Lower lobe of right lung (tissue), 2 donors: ENCODE results near the gene CCDC88B. TPM values are rescaled to one million over a fixed set of nuclear protein-coding genes. Genes with fewer than 3 reads are reported as not detected.

Experiments
- ATAC-seq, 2 donors: fragments of 200-7000 bp; cut with Tn5 transposase; one replicate each; pipeline ENCODE4 v1.9.1; 2020 to 2022; ENCODE audit warnings: mild to moderate bottlenecking in 2 of 2, moderate library complexity in 2 of 2
- DNase-seq: peaks from one replicate; pipeline ENCODE4 v3.0.0-alpha.2; 2020
- H3K27ac ChIP-seq: fragments of 200-600 bp; one replicate; pipeline ENCODE4 v1.8.0; 2022
- H3K27me3 ChIP-seq: fragments of 200-600 bp; one replicate; pipeline ENCODE4 v1.8.0; 2022; ENCODE audit warnings: low read depth
- H3K36me3 ChIP-seq: fragments of 200-600 bp; one replicate; pipeline ENCODE4 v1.8.0; 2022; ENCODE audit warnings: mild to moderate bottlenecking
- H3K4me1 ChIP-seq: fragments of 200-600 bp; one replicate; pipeline ENCODE4 v1.8.0; 2022
- H3K4me3 ChIP-seq: fragments of 200-600 bp; one replicate; pipeline ENCODE4 v1.8.0; 2022; ENCODE audit warnings: mild to moderate bottlenecking
- H3K9me3 ChIP-seq: fragments of 200-600 bp; one replicate; pipeline ENCODE4 v1.8.0; 2022
- CTCF ChIP-seq: fragments of 200-600 bp; IDR thresholded peaks from one replicate; pipeline ENCODE4 v1.8.0; 2022; ENCODE audit warnings: antibody characterized with exemption, mild to moderate bottlenecking
- intact Hi-C: fragments of 100-400 bp; cut with DNase I; formaldehyde crosslinking; loops from one replicate; pipeline ENCODE4 v1.11.0; 2022
- total RNA-seq: library from RNA; stranded (reverse); fragmentation: NEBNext Ultra II Directional; extraction: Animal tissue kit (Norgen Biotek cat#: 25700); gene quantifications from one replicate; pipeline ENCODE4 v1.2.1, GENCODE V29; 2021
- donor health status: DM: no; HTN: yes; CAD: no; lungs with severe emphysema.

CCDC88B gene
- total RNA-seq, 1 donor from 2014 or later: 40.0 TPM

- no peak for TF ChIP-seq CTCF
- no peak for DNase-seq
- H3K27ac ChIP-seq: no peak overlapping the region
- H3K4me3 ChIP-seq: no peak overlapping the region
- no peak for ATAC-seq
- no peaks in the 10 kb centered on the region for H3K9me3 ChIP-seq
- intact Hi-C loops: no loop called here
- H3K27me3 ChIP-seq: no peaks in the 10 kb centered on the region
- no peaks in the 10 kb centered on the region for H3K36me3 ChIP-seq
- peaks cover 33% of the 10 kb centered on the region for H3K4me1 ChIP-seq
Observed at GRCh38 chr11:64337538-64338249, 2.3 kb upstream of the CCDC88B start.

- H3K36me3 ChIP-seq: peaks cover 6% of the 10 kb centered on the region
- DNase-seq: no peak
- intact Hi-C loops: no loop called here
- H3K4me1 ChIP-seq: peaks cover 38% of the 10 kb centered on the region
- no peaks in the 10 kb centered on the region for H3K27me3 ChIP-seq
- no peak overlapping the region for H3K4me3 ChIP-seq
- no peak for TF ChIP-seq CTCF
- no peak for ATAC-seq
- H3K9me3 ChIP-seq: no peaks in the 10 kb centered on the region
- H3K27ac ChIP-seq: no peak overlapping the region
Observed at GRCh38 chr11:64338716-64339115, 1.3 kb upstream of the CCDC88B start.

GRCh38 chr11:64339286-64339685, 718 bp upstream of the CCDC88B start:
- peak overlapping the region; percentile 48 for H3K4me3 ChIP-seq
- H3K27me3 ChIP-seq: no peaks in the 10 kb centered on the region
- intact Hi-C loops: no loop called here
- no peak for ATAC-seq
- peak overlapping the region; percentile 65 for H3K27ac ChIP-seq
- no peak for TF ChIP-seq CTCF
- no peaks in the 10 kb centered on the region for H3K9me3 ChIP-seq
- H3K4me1 ChIP-seq: peaks cover 38% of the 10 kb centered on the region
- DNase-seq: no peak
- H3K36me3 ChIP-seq: peaks cover 12% of the 10 kb centered on the region

- Histone ChIP-seq H3K4me1 (peaks cover 31% of the 10 kb centered on the region), H3K27ac (peak overlapping the region; percentile 65), H3K4me3 (peak overlapping the region; percentile 48), H3K9me3 (no peaks in the 10 kb centered on the region), H3K27me3 (no peaks in the 10 kb centered on the region), H3K36me3 (peaks cover 15% of the 10 kb centered on the region)
- ATAC-seq (peak in 1 of 2 donors; percentile 9), DNase-seq (peak; percentile 83)
- TF ChIP-seq CTCF: no peak
- intact Hi-C loops: no loop called here
Observed at GRCh38 chr11:64340671-64341335, 799 bp downstream of the CCDC88B start.

GRCh38 chr11:64341429-64341828, 1.4 kb downstream of the CCDC88B start:
- Histone ChIP-seq H3K4me3 (no peak overlapping the region), H3K27ac (peak overlapping the region; percentile 11), H3K9me3 (no peaks in the 10 kb centered on the region), H3K27me3 (no peaks in the 10 kb centered on the region), H3K36me3 (peaks cover 15% of the 10 kb centered on the region), H3K4me1 (peaks cover 31% of the 10 kb centered on the region)
- DNase-seq: no peak
- TF ChIP-seq CTCF: no peak
- intact Hi-C loops: no loop called here
- no peak for ATAC-seq
